OCI-LY1 (cell line): ENCODE measurements around the gene LSM8.

Experiments used
- EZH2 ChIP-seq: fragments of 200-600 bp; sonication (generic), shearing (Covaris generic); IDR thresholded peaks from 2 replicates; pipeline ENCODE4 v1.8.0; 2017; ENCODE audit warnings: borderline replicate concordance, mixed run types, mild to moderate bottlenecking, antibody characterized with exemption, low read length, moderate library complexity, mixed read lengths
- TF ChIP-seq, protein P1 (sequence below): fragments of 200-600 bp; sonication (generic), shearing (Covaris generic); IDR thresholded peaks from 2 replicates; pipeline ENCODE4 v1.5.1; 2017; ENCODE audit warnings: mild to moderate bottlenecking, antibody characterized with exemption, low read length, moderate library complexity, mixed read lengths

DNA sequence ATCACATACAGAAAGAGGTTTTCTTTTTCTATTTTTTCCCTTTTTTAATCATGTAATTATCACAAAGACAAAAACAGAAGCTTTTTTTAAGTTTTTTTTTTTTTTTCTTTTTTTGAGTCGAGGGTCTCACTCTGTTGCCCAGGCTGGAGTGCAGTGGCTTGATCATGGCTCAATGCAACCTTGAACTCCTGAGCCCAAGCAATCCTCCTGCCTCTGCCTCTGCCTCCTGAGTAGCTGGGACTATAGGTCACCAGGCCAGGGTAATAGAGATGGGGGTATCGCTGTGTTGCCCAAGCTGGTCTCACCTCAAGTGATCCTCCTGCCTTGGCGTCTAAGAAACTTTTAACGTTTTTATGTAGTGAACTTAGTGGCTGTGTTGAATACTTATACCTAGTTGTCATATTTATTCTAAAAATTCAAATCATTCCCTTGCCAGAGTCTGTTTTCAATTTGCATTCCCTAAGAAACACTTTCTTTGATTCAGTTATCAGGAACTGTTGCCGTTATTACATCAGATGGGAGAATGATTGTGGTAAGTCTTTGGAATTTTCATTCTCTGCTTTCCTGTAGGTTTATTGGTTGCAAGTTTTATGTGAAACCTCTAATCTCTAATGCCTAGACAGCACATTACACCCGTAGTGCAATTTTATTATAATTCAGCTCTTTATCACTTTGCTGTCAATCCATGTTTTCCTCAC lies 1.3 kb downstream of the LSM8 start:
- TF ChIP-seq EZH2, result no peak
- TF ChIP-seq, protein P1, sequence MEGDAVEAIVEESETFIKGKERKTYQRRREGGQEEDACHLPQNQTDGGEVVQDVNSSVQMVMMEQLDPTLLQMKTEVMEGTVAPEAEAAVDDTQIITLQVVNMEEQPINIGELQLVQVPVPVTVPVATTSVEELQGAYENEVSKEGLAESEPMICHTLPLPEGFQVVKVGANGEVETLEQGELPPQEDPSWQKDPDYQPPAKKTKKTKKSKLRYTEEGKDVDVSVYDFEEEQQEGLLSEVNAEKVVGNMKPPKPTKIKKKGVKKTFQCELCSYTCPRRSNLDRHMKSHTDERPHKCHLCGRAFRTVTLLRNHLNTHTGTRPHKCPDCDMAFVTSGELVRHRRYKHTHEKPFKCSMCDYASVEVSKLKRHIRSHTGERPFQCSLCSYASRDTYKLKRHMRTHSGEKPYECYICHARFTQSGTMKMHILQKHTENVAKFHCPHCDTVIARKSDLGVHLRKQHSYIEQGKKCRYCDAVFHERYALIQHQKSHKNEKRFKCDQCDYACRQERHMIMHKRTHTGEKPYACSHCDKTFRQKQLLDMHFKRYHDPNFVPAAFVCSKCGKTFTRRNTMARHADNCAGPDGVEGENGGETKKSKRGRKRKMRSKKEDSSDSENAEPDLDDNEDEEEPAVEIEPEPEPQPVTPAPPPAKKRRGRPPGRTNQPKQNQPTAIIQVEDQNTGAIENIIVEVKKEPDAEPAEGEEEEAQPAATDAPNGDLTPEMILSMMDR, result no peak
